Keratinocyte (primary cell): Measurements from ENCODE around the gene DDX51. TPM values are rescaled to one million over a fixed set of nuclear protein-coding genes. Genes with fewer than 3 reads are reported as not detected.
A peak's percentile ranks its signal among the peaks of the same experiment; 100 is the strongest.

ENCODE experiments used
- DNase-seq: peaks from one replicate; pipeline ENCODE4 v3.0.0-alpha.2; 2011; ENCODE audit warnings: low read depth, missing footprints, low spot score
- FAIRE-seq: peaks from 2 replicates; lab custom pipeline; 2011; peaks lifted over from hg19 to GRCh38; lab: Jason Lieb, UNC
- H2AFZ ChIP-seq: 2 replicates; pipeline ENCODE4 v1.6.0; 2012; ENCODE audit warnings: low read length, control low read depth, inconsistent platforms; ENCODE audit not compliant: control insufficient read depth
- H3K27ac ChIP-seq: 2 replicates; pipeline ENCODE4 v1.5.1; 2011; ENCODE audit warnings: low read length; ENCODE audit not compliant: control insufficient read depth, insufficient read depth
- H3K27me3 ChIP-seq: 3 replicates; pipeline ENCODE4 v1.6.0; 2011; ENCODE audit warnings: low read length; ENCODE audit not compliant: control insufficient read depth, insufficient read depth; ENCODE audit errors: extremely low read depth
- H3K36me3 ChIP-seq, 2 experiments: 2 replicates in 1 of 2; 3 replicates in 1 of 2; pipeline ENCODE4 v1.5.1; 2011; ENCODE audit warnings: low read length in 2 of 2, mild to moderate bottlenecking in 1 of 2; ENCODE audit not compliant: control insufficient read depth in 2 of 2, insufficient read depth in 2 of 2; ENCODE audit errors: extremely low read depth in 1 of 2
- H3K4me1 ChIP-seq: 3 replicates; pipeline ENCODE4 v1.5.1; 2011; ENCODE audit warnings: low read length; ENCODE audit not compliant: control insufficient read depth, insufficient read depth; ENCODE audit errors: extremely low read depth
- H3K4me2 ChIP-seq: 3 replicates; pipeline ENCODE4 v1.6.0; 2011; ENCODE audit warnings: low read depth, low read length; ENCODE audit not compliant: control insufficient read depth, insufficient read depth; ENCODE audit errors: extremely low read depth
- H3K4me3 ChIP-seq, 3 experiments: fragments of 200-600 bp in 1 of 3; sonication (generic) in 1 of 3; 2 replicates in 2 of 3; 3 replicates in 1 of 3; pipeline ENCODE4 v1.5.1; 2011 to 2016; ENCODE audit warnings: low read length in 3 of 3, mild to moderate bottlenecking in 3 of 3, control low read depth in 2 of 3, inconsistent platforms in 1 of 3, low read depth in 1 of 3, mixed read lengths in 1 of 3, mixed run types in 1 of 3, moderate library complexity in 1 of 3; ENCODE audit not compliant: control insufficient read depth in 2 of 3, insufficient read depth in 2 of 3; ENCODE audit errors: extremely low read depth in 1 of 3
- H3K79me2 ChIP-seq: 2 replicates; pipeline ENCODE4 v1.6.0; 2012; ENCODE audit warnings: low read length; ENCODE audit not compliant: control insufficient read depth, insufficient read depth
- H3K9ac ChIP-seq: 3 replicates; pipeline ENCODE4 v1.6.0; 2011; ENCODE audit warnings: low read length; ENCODE audit not compliant: control insufficient read depth, insufficient read depth; ENCODE audit errors: extremely low read depth
- H3K9me1 ChIP-seq: 3 replicates; pipeline ENCODE4 v1.6.0; 2011; ENCODE audit warnings: low read length; ENCODE audit not compliant: control insufficient read depth, insufficient read depth; ENCODE audit errors: extremely low read depth
- H3K9me3 ChIP-seq: 2 replicates; pipeline ENCODE4 v1.5.1; 2012; ENCODE audit warnings: low read depth, low read length; ENCODE audit not compliant: control insufficient read depth
- H4K20me1 ChIP-seq: 3 replicates; pipeline ENCODE4 v1.6.0; 2011; ENCODE audit warnings: low read length; ENCODE audit not compliant: control insufficient read depth, insufficient read depth; ENCODE audit errors: extremely low read depth
- CTCF ChIP-seq, 3 experiments: IDR thresholded peaks in 1 of 3; conservative IDR thresholded peaks in 1 of 3; optimal IDR thresholded peaks in 1 of 3; 2 replicates in 2 of 3; 3 replicates in 1 of 3; pipeline versions ENCODE3 to v1.5.1; 2011; ENCODE audit warnings: low read length in 3 of 3, mild to moderate bottlenecking in 3 of 3, moderate library complexity in 2 of 3, control low read depth in 1 of 3, inconsistent platforms in 1 of 3; ENCODE audit not compliant: insufficient read depth in 2 of 3; ENCODE audit errors: extremely low read depth in 1 of 3
- EZH2 ChIP-seq: IDR thresholded peaks from one replicate; pipeline ENCODE4 v1.6.1; 2012; ENCODE audit warnings: inconsistent platforms, mild to moderate bottlenecking, low read length, moderate library complexity
- dilution Hi-C: fragments of 300-500 bp; cut with MboI; formaldehyde crosslinking; loops from one replicate; pipeline ENCODE4 v1.7.0; 2020; ENCODE audit warnings: low sequenced_read_pairs; ENCODE audit not compliant: extremely low pct_ligation_motif_present
- polyA plus RNA-seq, 5 experiments: library from polyadenylated mRNA; depleted of rRNA in 3 of 5; stranded (reverse) in 3 of 5; stranded (forward) in 1 of 5; unstranded in 1 of 5; fragments of >200 nt; gene quantifications; 1 replicate in 1 of 5; 2 replicates in 3 of 5; 3 replicates in 1 of 5; pipeline versions ENCODE4 v1.2.1 to v1.2.3, GENCODE V29; 2011 to 2012; ENCODE audit warnings: missing spikeins in 2 of 5, low read depth in 1 of 5, low replicate concordance in 1 of 5

The DDX51 gene
- polyA plus RNA-seq, 1 donor (not counting 4 experiments of a cell fraction or from before 2014, with no cell fraction given), result 7.4 TPM

DNA sequence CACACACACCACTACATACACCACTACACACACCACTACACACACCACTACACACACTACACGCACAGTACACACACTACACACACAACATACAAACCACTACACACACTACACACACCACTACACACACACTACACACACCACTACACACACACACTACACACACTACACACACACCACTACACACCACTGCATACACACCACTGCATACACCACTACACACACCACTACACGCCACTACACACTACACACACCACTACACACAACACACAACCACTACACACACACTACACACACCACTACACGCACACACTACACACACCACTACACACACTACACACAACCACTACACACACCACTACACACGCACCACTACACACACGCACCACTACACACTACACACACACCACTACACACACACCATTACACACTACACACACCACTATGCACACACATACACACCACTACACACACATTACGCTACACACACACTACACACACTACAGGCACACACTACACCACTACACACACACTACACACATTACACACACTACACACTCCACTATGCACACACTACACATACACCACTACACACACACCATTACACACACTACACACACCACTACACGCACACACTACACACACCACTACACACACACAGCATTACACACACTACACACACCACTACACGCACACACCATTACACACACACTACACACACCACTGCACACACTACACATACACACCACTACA lies 12.6 kb upstream of the DDX51 start:
- no peaks in the 10 kb centered on the region for H3K79me2 ChIP-seq
- no peaks in the 10 kb centered on the region for H4K20me1 ChIP-seq
- dilution Hi-C loops, result no loop called here

DNA sequence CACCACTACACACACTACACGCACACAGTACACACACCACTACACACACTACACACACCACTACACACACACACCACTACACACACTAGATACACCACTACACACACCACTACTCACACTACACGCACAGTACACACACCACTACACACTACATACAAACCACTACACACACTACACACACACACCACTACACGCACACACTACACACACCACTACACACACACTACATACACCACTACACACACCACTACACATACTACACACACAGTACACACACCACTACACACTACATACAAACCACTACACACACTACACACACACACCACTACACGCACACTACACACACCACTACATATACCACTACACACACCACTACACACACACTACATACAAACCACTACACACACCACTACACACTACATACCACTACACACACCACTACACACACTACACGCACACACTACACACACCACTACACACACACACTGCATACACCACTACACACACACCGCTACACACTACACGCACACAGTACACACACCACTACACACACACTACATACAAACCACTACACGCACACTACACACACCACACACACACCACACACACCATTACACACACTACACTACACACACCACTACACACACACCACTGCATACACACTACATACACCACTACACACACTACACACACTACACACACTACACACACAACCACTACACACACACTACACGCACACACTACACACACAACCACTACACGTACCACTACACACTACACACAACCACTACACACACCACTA lies 11.9 kb upstream of the DDX51 start:
- Histone ChIP-seq H2AFZ (no peak overlapping the region), H3K79me2 (no peaks in the 10 kb centered on the region), H3K36me3 (peaks cover 5 to 7% of the 10 kb centered on the region in 2 experiments), H3K27ac (no peak overlapping the region), H3K9ac (no peak overlapping the region), H3K4me1 (no peaks in the 10 kb centered on the region), H4K20me1 (no peaks in the 10 kb centered on the region), H3K9me1 (no peaks in the 10 kb centered on the region), H3K27me3 (no peaks in the 10 kb centered on the region), H3K4me2 (no peak overlapping the region), H3K4me3 (no peak overlapping the region), H3K9me3 (peaks cover 9% of the 10 kb centered on the region)
- FAIRE-seq, result peak; percentile 29
- no peak for TF ChIP-seq EZH2
- no peak for TF ChIP-seq CTCF (optimal IDR thresholded peaks at IDR 0.05 in 1 of 3, IDR thresholded peaks at IDR 0.05 in 1 of 3, conservative IDR thresholded peaks at IDR 0.05 in 1 of 3; ENCODE audit: extremely low read depth in 1 of 3, insufficient read depth in 2 of 3, low read length in 3 of 3)
- dilution Hi-C loops, result no loop called here
- DNase-seq, result no peak

More for the DNA sequence above, 12.6 kb upstream of the DDX51 start:
- Histone ChIP-seq H3K27ac (no peak overlapping the region), H3K36me3 (peaks cover 5 to 7% of the 10 kb centered on the region in 2 experiments), H2AFZ (no peak overlapping the region), H3K27me3 (no peaks in the 10 kb centered on the region), H3K9ac (no peak overlapping the region), H3K4me3 (no peak overlapping the region), H3K4me2 (no peak overlapping the region), H3K9me3 (peaks cover 9% of the 10 kb centered on the region), H3K4me1 (no peaks in the 10 kb centered on the region), H3K9me1 (no peaks in the 10 kb centered on the region)
- FAIRE-seq, result no peak
- DNase-seq, result no peak
- TF ChIP-seq CTCF (optimal IDR thresholded peaks at IDR 0.05 in 1 of 3, IDR thresholded peaks at IDR 0.05 in 1 of 3, conservative IDR thresholded peaks at IDR 0.05 in 1 of 3; ENCODE audit: extremely low read depth in 1 of 3, insufficient read depth in 2 of 3, low read length in 3 of 3) (no peak), EZH2 (no peak)
